Smooth muscle cell (in vitro differentiated cells): Measurements from ENCODE around the gene GZMH. TPM values are rescaled to one million over a fixed set of nuclear protein-coding genes. Genes with fewer than 3 reads are reported as not detected.

ENCODE experiments used
- DNase-seq: peaks from one replicate; lab custom pipeline; 2025; ENCODE audit not compliant: unreplicated experiment; lab: John Stamatoyannopoulos, UW
- H2AFZ ChIP-seq: fragments of 200-600 bp; sonication (generic); 2 replicates; pipeline ENCODE4 v1.6.0; 2016; ENCODE audit warnings: antibody characterized with exemption, low read depth, mild to moderate bottlenecking
- H3F3A ChIP-seq: fragments of 200-600 bp; sonication (generic); 2 replicates; pipeline ENCODE4 v1.6.0; 2017; ENCODE audit warnings: antibody characterized with exemption, low read depth
- H3K27ac ChIP-seq: fragments of 200-600 bp; sonication (generic); 2 replicates; pipeline ENCODE4 v1.5.1; 2016; ENCODE audit warnings: low read depth, mild to moderate bottlenecking
- H3K27me3 ChIP-seq: fragments of 200-600 bp; sonication (generic); 2 replicates; pipeline ENCODE4 v1.6.1; 2016; ENCODE audit warnings: low read depth, mild to moderate bottlenecking
- H3K36me3 ChIP-seq: fragments of 200-600 bp; sonication (generic); 2 replicates; pipeline ENCODE4 v1.5.1; 2016; ENCODE audit warnings: low read depth
- H3K4me1 ChIP-seq: fragments of 200-600 bp; sonication (generic); 2 replicates; pipeline ENCODE4 v1.5.1; 2016; ENCODE audit warnings: low read depth
- H3K4me2 ChIP-seq: fragments of 200-600 bp; sonication (generic); 2 replicates; pipeline ENCODE4 v1.6.0; 2016; ENCODE audit warnings: mild to moderate bottlenecking
- H3K4me3 ChIP-seq: fragments of 200-600 bp; sonication (generic); 2 replicates; pipeline ENCODE4 v1.5.1; 2016; ENCODE audit warnings: mild to moderate bottlenecking
- H3K79me2 ChIP-seq: fragments of 200-600 bp; sonication (generic); 2 replicates; pipeline ENCODE4 v1.6.0; 2016; ENCODE audit warnings: low read depth, mild to moderate bottlenecking
- H3K9ac ChIP-seq: fragments of 200-600 bp; sonication (generic); 2 replicates; pipeline ENCODE4 v1.6.0; 2016; ENCODE audit warnings: low read depth
- H3K9me3 ChIP-seq: fragments of 200-600 bp; sonication (generic); replicated peaks from 2 replicates; pipeline ENCODE4 v1.5.1; 2016; ENCODE audit warnings: low read depth
- H4K20me1 ChIP-seq: fragments of 200-600 bp; sonication (generic); 2 replicates; pipeline ENCODE4 v1.6.0; 2016; ENCODE audit warnings: low read depth
- WGBS: methylation state at CpG from one replicate; pipeline ENCODE4 v1.1.7; 2016; ENCODE audit warnings: low lambda C conversion rate; 5-methylcytosine and 5-hydroxymethylcytosine counted together
- polyA plus RNA-seq: library from polyadenylated mRNA; unstranded; fragments of >200 nt; fragmentation: Nextera tagmentation; extraction: Ambion mirVana; gene quantifications from 2 replicates; pipeline ENCODE4 v1.2.1, GENCODE V29; 2016
- total RNA-seq: library from RNA; depleted of rRNA; stranded (reverse); fragments of >200 nt; gene quantifications from 2 replicates; pipeline ENCODE4 v1.2.3, GENCODE V29; 2014
- TF ChIP-seq, protein P1 (sequence below): fragments of 200-600 bp; sonication (generic); IDR thresholded peaks from 2 replicates; pipeline ENCODE4 v1.5.1; 2017; ENCODE audit warnings: borderline replicate concordance, mild to moderate bottlenecking, antibody characterized with exemption; ENCODE audit not compliant: insufficient read depth, poor library complexity, severe bottlenecking

GZMH gene
- total and polyA plus RNA-seq, 2 experiments from 2014 or later: not detected

DNA sequence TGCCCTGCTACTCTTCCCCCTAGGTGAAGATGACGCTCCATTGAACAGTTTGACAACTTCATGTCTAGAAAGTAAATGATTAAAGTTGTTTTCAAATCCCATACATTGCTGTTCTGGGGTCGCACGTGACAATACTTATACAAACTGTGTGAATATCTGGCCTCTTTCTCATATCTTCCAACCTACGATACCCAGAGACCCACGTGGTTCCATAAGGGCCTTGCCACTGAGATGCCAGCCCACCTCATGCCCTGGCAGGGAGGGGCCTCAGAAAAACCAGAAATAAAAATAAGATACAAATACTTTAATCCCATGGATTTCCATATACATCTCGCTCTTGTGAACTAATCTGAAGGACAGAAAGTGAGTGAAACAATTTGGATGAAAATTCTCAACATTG is 20.0 kb upstream of the GZMH start:
- TF ChIP-seq, protein P1, sequence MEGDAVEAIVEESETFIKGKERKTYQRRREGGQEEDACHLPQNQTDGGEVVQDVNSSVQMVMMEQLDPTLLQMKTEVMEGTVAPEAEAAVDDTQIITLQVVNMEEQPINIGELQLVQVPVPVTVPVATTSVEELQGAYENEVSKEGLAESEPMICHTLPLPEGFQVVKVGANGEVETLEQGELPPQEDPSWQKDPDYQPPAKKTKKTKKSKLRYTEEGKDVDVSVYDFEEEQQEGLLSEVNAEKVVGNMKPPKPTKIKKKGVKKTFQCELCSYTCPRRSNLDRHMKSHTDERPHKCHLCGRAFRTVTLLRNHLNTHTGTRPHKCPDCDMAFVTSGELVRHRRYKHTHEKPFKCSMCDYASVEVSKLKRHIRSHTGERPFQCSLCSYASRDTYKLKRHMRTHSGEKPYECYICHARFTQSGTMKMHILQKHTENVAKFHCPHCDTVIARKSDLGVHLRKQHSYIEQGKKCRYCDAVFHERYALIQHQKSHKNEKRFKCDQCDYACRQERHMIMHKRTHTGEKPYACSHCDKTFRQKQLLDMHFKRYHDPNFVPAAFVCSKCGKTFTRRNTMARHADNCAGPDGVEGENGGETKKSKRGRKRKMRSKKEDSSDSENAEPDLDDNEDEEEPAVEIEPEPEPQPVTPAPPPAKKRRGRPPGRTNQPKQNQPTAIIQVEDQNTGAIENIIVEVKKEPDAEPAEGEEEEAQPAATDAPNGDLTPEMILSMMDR: no peak
- 68% methylated on average over 6 of the region's 6 CpGs for WGBS
- no peaks in the 10 kb centered on the region for H3K36me3 ChIP-seq
- H3K27me3 ChIP-seq: no peaks in the 10 kb centered on the region
- no peaks in the 10 kb centered on the region for H3K79me2 ChIP-seq
- no peaks in the 10 kb centered on the region for H3K4me1 ChIP-seq
- DNase-seq: no peak
- no peaks in the 10 kb centered on the region for H4K20me1 ChIP-seq
- peaks cover 2% of the 10 kb centered on the region for H3K9me3 ChIP-seq
- no peak overlapping the region for H3K4me2 ChIP-seq
- no peak overlapping the region for H2AFZ ChIP-seq
- H3K4me3 ChIP-seq: no peak overlapping the region
- H3K27ac ChIP-seq: no peak overlapping the region
- H3K9ac ChIP-seq: no peak overlapping the region
- H3F3A ChIP-seq: no peaks in the 10 kb centered on the region

DNA sequence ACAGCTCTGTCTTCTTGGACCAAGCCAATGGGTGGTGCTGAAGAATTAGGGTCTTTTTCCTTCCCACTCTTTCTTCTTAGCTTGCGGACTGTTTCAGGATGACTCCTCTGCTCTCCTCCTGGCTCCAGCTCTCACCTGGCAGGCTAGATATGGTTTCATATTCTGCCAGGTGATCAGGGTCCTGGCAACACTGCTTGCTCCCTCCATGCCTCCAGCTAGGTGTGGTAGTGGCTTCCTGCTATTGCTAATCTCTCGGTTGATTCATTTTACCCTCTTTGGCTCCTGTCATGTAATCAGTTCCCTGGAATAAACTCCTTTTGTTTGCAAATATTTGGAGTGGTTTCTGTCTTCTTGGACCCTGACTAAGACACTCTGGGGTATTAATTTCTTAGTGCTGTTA is 4.3 kb upstream of the GZMH start:
- H3K9me3 ChIP-seq: no peaks in the 10 kb centered on the region
- H4K20me1 ChIP-seq: no peaks in the 10 kb centered on the region
- H3K4me2 ChIP-seq: no peak overlapping the region
- no peaks in the 10 kb centered on the region for H3K27me3 ChIP-seq
- H3K9ac ChIP-seq: no peak overlapping the region
- no peaks in the 10 kb centered on the region for H3K79me2 ChIP-seq
- no peak overlapping the region for H2AFZ ChIP-seq
- no peaks in the 10 kb centered on the region for H3F3A ChIP-seq
- H3K36me3 ChIP-seq: no peaks in the 10 kb centered on the region
- no peak for DNase-seq
- no peaks in the 10 kb centered on the region for H3K4me1 ChIP-seq
- no peak overlapping the region for H3K4me3 ChIP-seq
- 88% methylated on average over 2 of the region's 2 CpGs for WGBS
- TF ChIP-seq, protein P1: no peak
- H3K27ac ChIP-seq: no peak overlapping the region

DNA sequence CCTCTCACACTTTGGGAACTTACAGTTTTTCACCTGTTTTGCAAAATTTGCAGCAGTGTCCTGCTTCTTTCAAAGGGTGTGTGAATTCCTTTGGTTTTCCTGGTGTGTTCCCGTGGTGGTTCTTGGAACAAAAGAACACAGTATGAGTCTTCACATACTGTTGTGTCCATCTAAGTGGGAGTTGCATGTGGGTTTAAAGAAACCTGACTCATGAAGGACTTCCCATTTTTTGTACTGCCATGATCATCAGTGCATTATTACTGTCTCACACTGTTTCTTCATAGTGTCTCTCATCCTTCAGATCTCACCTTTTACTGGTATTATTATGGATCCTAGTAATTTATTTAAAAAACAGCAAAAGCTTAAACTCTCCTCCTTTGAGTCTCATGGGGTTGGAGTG is 3.8 kb upstream of the GZMH start:
- Histone ChIP-seq H3K79me2 (no peaks in the 10 kb centered on the region), H3K9me3 (no peaks in the 10 kb centered on the region), H3K27me3 (no peaks in the 10 kb centered on the region), H3K36me3 (no peaks in the 10 kb centered on the region), H4K20me1 (no peaks in the 10 kb centered on the region), H3K9ac (no peak overlapping the region), H3K4me3 (no peak overlapping the region), H3F3A (no peaks in the 10 kb centered on the region), H2AFZ (no peak overlapping the region), H3K4me2 (no peak overlapping the region), H3K4me1 (no peaks in the 10 kb centered on the region), H3K27ac (no peak overlapping the region)
- TF ChIP-seq, protein P1: no peak
- WGBS: 48% methylated on average over 1 of the region's 1 CpG
- DNase-seq: no peak

- H3K9me3 ChIP-seq: no peaks in the 10 kb centered on the region
- H3K36me3 ChIP-seq: no peaks in the 10 kb centered on the region
- H3K27me3 ChIP-seq: no peaks in the 10 kb centered on the region
- H3F3A ChIP-seq: no peaks in the 10 kb centered on the region
- H4K20me1 ChIP-seq: no peaks in the 10 kb centered on the region
- no peak overlapping the region for H2AFZ ChIP-seq
- no peak overlapping the region for H3K4me3 ChIP-seq
- no peak overlapping the region for H3K9ac ChIP-seq
- H3K4me2 ChIP-seq: no peak overlapping the region
- TF ChIP-seq, protein P1: no peak
- H3K4me1 ChIP-seq: no peaks in the 10 kb centered on the region
- no peak overlapping the region for H3K27ac ChIP-seq
- no peak for DNase-seq
- no peaks in the 10 kb centered on the region for H3K79me2 ChIP-seq
These were observed 2.7 kb upstream of the GZMH start for GRCh38 chr14:24612196-24612595.
